AG04449 (cell line): ENCODE results near the gene DNLZ.
A peak's percentile ranks its signal among the peaks of the same experiment; 100 is the strongest.

Experiments used
- CTCF ChIA-PET: fragments of 350-600 bp; formaldehyde crosslinking; extraction: SDS; loops from one replicate; lab custom pipeline; 2021; ENCODE audit warnings: antibody characterized with exemption; lab: Yijun Ruan, JAX
- POLR2A ChIA-PET: fragments of 400-600, 350-600 bp; formaldehyde crosslinking; extraction: SDS; loops from one replicate; lab custom pipeline; 2020; ENCODE audit warnings: antibody characterized with exemption, inconsistent platforms; lab: Yijun Ruan, JAX
- DNase-seq: peaks from one replicate; pipeline ENCODE4 v3.0.0-alpha.2; 2010; ENCODE audit warnings: low read depth, low spot score
- H3K4me3 ChIP-seq: 2 replicates; pipeline ENCODE4 v1.5.1; 2011; ENCODE audit warnings: low read depth, mild to moderate bottlenecking, control low read depth, low read length
- TF ChIP-seq, protein P1 (sequence below): IDR thresholded peaks from one replicate; pipeline ENCODE4 v1.5.1; 2011; ENCODE audit warnings: mild to moderate bottlenecking, moderate library complexity, low read length, control low read depth, inconsistent platforms; ENCODE audit not compliant: insufficient read depth; ENCODE audit errors: missing control alignments

Gene DNLZ

DNA sequence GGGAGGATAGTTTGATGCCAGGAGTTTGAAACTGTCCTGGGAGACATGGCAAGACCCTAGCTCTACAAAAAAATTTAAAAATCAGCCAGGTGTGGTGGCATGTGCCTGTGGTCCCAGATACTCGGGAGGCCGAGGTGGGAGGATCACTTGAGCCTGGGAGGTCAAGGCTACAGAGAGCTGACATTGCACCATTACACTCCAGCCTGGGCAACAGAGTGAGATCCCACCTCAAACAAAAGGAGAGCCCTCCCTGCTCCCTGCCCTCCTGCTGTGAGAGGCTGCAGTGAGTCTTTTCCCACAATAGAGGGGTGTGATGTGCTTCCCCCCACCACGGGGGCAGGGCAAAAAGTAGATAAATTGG is 49.5 kb downstream of the DNLZ start:
- ChIA-PET CTCF (interaction anchor here (1.4 to 6.0 kb wide), 10 partner anchors 10 to 192 kb away, joined by 4 to 142 read pairs (median 14); partner anchors contain the start of genes CARD9, CCDC187, DNLZ and ENTR1), POLR2A (no interaction called here)
- H3K4me3 ChIP-seq: no peak overlapping the region
- no peak for DNase-seq
- TF ChIP-seq, protein P1, sequence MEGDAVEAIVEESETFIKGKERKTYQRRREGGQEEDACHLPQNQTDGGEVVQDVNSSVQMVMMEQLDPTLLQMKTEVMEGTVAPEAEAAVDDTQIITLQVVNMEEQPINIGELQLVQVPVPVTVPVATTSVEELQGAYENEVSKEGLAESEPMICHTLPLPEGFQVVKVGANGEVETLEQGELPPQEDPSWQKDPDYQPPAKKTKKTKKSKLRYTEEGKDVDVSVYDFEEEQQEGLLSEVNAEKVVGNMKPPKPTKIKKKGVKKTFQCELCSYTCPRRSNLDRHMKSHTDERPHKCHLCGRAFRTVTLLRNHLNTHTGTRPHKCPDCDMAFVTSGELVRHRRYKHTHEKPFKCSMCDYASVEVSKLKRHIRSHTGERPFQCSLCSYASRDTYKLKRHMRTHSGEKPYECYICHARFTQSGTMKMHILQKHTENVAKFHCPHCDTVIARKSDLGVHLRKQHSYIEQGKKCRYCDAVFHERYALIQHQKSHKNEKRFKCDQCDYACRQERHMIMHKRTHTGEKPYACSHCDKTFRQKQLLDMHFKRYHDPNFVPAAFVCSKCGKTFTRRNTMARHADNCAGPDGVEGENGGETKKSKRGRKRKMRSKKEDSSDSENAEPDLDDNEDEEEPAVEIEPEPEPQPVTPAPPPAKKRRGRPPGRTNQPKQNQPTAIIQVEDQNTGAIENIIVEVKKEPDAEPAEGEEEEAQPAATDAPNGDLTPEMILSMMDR: no peak

DNA sequence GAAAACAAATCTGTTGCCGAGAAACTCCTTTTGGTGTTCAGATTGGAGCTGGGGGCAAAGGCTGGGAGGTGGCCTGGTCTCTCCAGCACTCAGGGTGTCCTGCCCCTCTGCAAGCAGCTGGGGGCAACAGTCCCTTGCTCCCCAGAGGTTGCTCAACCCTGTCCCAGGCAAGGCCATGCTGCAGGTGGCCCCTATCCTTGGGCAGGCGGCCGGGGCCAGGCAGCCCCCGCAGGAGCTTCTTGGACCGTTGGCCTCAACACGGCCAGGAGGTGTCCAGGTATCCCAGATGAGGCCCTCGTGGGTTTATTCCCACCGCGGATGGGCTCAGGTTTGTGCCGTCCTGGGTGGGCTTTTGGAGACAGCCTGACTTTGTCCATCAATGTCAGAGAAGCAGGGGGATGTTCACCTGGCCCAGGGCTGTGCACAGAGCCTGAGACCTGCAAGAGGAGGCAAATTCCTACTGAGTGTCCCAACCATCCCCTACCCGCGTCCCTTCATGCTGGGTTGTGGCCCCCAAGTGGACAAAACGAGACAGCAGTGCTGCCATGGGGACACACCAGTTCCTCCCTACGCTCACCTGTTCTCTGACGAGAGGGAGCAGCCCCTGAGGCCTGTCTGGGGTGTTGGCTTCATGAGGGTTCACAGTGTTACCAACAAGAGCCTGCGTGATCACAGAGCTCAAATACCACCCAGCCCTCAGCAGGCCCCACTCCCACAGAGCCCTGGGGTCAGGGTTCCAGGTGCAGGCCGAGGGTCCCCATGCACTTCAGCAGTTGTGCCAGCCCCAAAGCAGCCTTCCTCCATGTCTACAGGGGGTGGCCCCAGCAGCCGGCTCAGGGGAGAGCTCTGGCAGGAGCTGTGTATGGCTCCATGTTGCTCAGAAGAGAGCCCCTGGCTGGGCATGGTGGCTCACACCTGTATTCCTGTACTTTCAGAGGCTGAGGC is 50.2 kb downstream of the DNLZ start:
- TF ChIP-seq, protein P1: no peak
- ChIA-PET CTCF (interaction anchor here (0.7 to 6.0 kb wide), 34 partner anchors 8 to 191 kb away, joined by 3 to 142 read pairs (median 6); partner anchors contain the start of genes CARD9, CCDC187, DNLZ and ENTR1), POLR2A (no interaction called here)
- no peak for DNase-seq
- H3K4me3 ChIP-seq: no peak overlapping the region

DNA sequence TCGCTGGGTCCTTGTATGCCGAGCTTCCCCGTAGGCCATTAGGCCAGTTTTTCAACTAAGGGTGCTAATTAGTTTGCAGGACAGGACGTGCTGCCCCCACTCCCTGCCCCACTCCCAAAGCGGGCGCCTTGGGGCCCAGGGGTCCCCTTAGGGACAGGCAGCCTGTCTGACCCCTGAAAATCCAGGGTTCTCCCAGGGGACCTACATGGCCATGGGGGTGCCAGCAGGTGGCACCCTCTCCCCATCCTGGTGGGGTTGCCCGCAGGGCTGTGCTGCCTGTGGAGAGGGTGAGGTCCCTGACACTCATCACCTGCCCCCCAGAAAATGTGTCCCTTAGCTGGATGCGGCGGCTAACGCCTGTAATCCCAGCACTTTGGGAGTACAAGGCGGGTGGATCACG is 51.1 kb downstream of the DNLZ start:
- ChIA-PET POLR2A (no interaction called here), CTCF (interaction anchor here (0.7 to 6.0 kb wide), 34 partner anchors 9 to 319 kb away, joined by 3 to 142 read pairs (median 6); partner anchors contain the start of genes CARD9, CCDC187, DNLZ and ENTR1)
- DNase-seq: no peak
- H3K4me3 ChIP-seq: no peak overlapping the region
- TF ChIP-seq, protein P1: peak; percentile 84

DNA sequence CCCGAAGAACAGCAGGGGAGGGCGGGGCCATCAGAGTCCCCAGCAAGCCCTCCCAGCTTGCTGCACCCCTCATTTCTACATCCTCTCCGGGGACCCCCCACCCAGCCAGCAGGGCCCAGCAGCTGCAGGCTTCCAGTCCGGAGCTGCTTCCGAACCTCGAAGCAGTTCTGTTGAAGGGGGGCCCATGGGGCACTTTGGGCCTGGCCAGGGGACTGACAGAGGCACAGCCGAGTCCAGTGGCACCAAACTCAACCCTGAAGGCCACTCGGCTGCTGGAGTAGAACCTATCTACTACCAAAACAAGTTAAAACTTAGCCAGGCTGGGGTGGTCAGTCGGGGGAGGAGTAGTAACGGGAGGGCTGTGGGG is 51.6 kb downstream of the DNLZ start:
- ChIA-PET POLR2A (no interaction called here), CTCF (interaction anchor here (1.1 to 6.0 kb wide), 20 partner anchors 9 to 320 kb away, joined by 3 to 142 read pairs (median 10); partner anchors contain the start of genes DNLZ, ENTR1, GPSM1 and INPP5E)
- H3K4me3 ChIP-seq: no peak overlapping the region
- DNase-seq: no peak
- TF ChIP-seq, protein P1: no peak

DNA sequence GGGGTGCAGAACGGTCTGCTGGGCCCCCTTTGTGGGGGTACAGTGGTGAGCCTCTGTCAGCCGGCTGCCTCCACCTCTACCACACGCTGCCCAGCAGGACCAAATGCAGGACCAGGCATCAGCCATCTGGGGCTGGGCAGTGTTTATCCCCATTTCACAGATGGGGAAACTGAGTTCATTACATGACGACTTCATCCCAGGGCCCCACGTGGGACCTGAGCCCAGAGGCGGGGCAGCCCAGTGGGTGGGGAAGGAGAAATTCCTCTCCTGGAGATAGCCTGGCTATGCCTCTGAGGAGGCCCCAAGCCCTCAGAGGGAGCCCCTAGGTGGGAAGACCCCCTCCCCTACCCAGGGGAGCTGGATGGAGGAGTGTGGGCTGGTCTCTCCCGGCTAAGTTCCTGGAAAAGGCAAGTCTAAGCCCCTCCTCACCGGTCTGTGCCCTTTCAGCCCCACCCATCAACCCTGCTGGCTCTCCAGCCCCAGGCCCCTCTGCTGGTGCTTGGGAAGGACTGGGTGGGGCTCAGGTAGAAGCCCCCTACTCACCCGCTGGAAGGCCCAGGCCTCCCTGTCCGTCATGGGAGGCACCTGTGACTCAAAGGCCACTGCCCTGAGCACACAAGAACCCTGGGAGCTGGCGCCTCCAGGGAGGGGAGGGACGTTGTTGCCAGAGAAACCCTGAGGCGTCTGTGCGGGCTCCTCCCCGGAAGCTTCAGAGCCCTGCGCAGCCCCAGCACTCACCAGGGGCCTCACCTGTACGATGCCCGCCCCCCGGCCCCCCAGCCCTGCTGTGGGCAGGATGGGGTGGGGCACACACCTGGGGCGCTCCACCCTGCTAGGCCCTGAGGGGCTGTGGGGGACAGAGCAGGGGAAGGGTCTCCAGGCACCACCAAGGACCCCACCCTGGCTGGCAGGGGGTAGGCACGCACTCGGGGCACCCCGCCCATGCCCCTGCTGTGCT is 52.2 kb downstream of the DNLZ start:
- ChIA-PET POLR2A (no interaction called here), CTCF (interaction anchor here (0.9 to 6.0 kb wide), 18 partner anchors 10 to 320 kb away, joined by 3 to 142 read pairs (median 10); partner anchors contain the start of genes DNLZ, ENTR1, GPSM1 and INPP5E)
- TF ChIP-seq, protein P1: no peak
- no peak for DNase-seq
- no peak overlapping the region for H3K4me3 ChIP-seq
